Kidney capillary endothelial cell (primary cell): Measurements from ENCODE around the gene ST7.
A peak's percentile ranks its signal among the peaks of the same experiment; 100 is the strongest.
"Not testable (repeated sequence)": the region's sequence is repeated elsewhere in the genome, so short reads cannot be mapped to it uniquely, and the experiment has no call there.

ENCODE experiments used
- DNase-seq: peaks from one replicate; pipeline ENCODE4 v3.0.0-alpha.2; 2018; ENCODE audit warnings: low spot score

Gene ST7

GRCh38 chr7:117025891-117026290 lies 72.6 kb downstream of the ST7 start:
- DNase-seq = peak; percentile 89

GRCh38 chr7:117030346-117030745 lies 77.0 kb downstream of the ST7 start:
- DNase-seq = not testable (repeated sequence)

- DNase-seq = not testable (repeated sequence)
Measured at GRCh38 chr7:117030793-117031192, 77.5 kb downstream of the ST7 start.

- no peak for DNase-seq
Measured at GRCh38 chr7:117032810-117033209, 79.5 kb downstream of the ST7 start.

- peak; percentile 51 for DNase-seq
Measured at GRCh38 chr7:117034851-117035464, 81.7 kb downstream of the ST7 start.

GRCh38 chr7:117035465-117035862 lies 82.2 kb downstream of the ST7 start:
- no peak for DNase-seq

- DNase-seq = no peak
Measured at GRCh38 chr7:117036053-117036669, 82.9 kb downstream of the ST7 start.

- no peak for DNase-seq
Measured at GRCh38 chr7:117036836-117037235, 83.5 kb downstream of the ST7 start.

GRCh38 chr7:117038408-117038807 lies 85.1 kb downstream of the ST7 start:
- no peak for DNase-seq

GRCh38 chr7:117041007-117041406 lies 87.7 kb downstream of the ST7 start:
- DNase-seq = no peak

GRCh38 chr7:117041822-117042221 lies 88.5 kb downstream of the ST7 start:
- no peak for DNase-seq

- no peak for DNase-seq
Measured at GRCh38 chr7:117043108-117043825, 90.0 kb downstream of the ST7 start.

GRCh38 chr7:117044664-117045063 lies 91.4 kb downstream of the ST7 start:
- DNase-seq = no peak

GRCh38 chr7:117045927-117046710 lies 92.8 kb downstream of the ST7 start:
- no peak for DNase-seq

- DNase-seq = no peak
Measured at GRCh38 chr7:117047496-117047895, 94.2 kb downstream of the ST7 start.

- no peak for DNase-seq
Measured at GRCh38 chr7:117048114-117048866, 95.0 kb downstream of the ST7 start.

GRCh38 chr7:117048882-117049281 lies 95.6 kb downstream of the ST7 start:
- no peak for DNase-seq

- no peak for DNase-seq
Measured at GRCh38 chr7:117051808-117052207, 98.5 kb downstream of the ST7 start.

GRCh38 chr7:117053432-117053831 lies 100.1 kb downstream of the ST7 start:
- no peak for DNase-seq

GRCh38 chr7:117061751-117062150 lies 108.5 kb downstream of the ST7 start:
- DNase-seq = no peak

GRCh38 chr7:117062300-117062699 lies 109.0 kb downstream of the ST7 start:
- DNase-seq = no peak

GRCh38 chr7:117064688-117065087 lies 111.4 kb downstream of the ST7 start:
- no peak for DNase-seq
